ENCODE results near the gene ETS1.

The ETS1 gene

DNA sequence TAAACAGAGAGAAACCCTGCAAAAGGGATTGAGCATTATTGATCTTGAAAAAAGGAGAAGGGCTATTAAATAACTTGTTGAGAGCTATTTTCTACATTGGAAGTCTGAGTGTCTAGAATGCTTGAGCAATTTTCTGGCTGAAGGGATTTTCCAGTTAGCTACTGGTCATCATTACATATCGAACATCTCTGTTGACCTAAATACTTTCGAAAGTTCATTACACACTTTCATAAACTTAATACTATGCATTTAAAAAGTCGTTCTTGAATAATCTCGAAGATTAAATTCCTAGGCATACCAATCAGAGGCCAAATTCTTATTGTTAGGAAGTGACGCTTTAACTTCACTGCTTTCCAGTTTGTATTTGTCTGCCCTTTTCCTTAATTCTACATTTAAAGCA, 13.7 kb downstream of the ETS1 start:
- peaks cover 0 to 3% (median 0%) of the 10 kb centered on the region in 5 donors for H3K9me3 ChIP-seq (ENCODE audit: control insufficient read depth in 5 of 5, low read length in 5 of 5)
- no peak overlapping the region for H3K27ac ChIP-seq (ENCODE audit: low read depth, low read length)
- peaks cover 5 to 56% (median 23%) of the 10 kb centered on the region in 5 donors for H3K4me1 ChIP-seq (ENCODE audit: control insufficient read depth in 5 of 5, insufficient read depth in 5 of 5, low read length in 5 of 5)

DNA sequence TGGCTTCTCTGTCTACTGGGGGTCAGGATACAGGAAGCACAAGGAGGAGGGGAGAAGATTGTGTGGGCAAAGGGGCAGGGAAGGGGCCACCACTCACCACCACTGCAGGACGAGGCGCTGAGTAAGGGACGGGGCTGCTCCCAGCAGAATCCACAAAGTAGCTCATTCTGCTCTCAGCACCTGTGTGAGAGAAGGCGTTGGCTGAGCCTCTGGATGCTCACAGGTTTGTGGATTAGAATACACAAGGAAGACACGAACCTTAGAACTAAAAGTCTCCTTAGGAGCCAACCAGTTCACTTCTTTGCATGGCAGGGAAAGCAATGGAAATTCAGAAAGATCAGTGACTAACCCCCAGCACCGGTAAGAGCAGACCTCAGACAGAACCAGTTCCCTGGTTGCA, 14.4 kb downstream of the ETS1 start:
- H3K36me3 ChIP-seq (ENCODE audit: control insufficient read depth in 5 of 5, insufficient read depth in 5 of 5, low read length in 5 of 5), result no peaks in the 10 kb centered on the region
- H3K27me3 ChIP-seq (ENCODE audit: control insufficient read depth in 5 of 5, insufficient read depth in 4 of 5, low read length in 5 of 5), result peaks cover 0 to 3% (median 0%) of the 10 kb centered on the region in 5 donors
- H3K4me3 ChIP-seq (ENCODE audit: low read depth in 1 of 5, low read length in 5 of 5), result no peak overlapping the region
- peaks cover 8 to 56% (median 19%) of the 10 kb centered on the region in 5 donors for H3K4me1 ChIP-seq (ENCODE audit: control insufficient read depth in 5 of 5, insufficient read depth in 5 of 5, low read length in 5 of 5)
- no peak overlapping the region for H3K27ac ChIP-seq (ENCODE audit: low read depth, low read length)
- peaks cover 0 to 3% (median 0%) of the 10 kb centered on the region in 5 donors for H3K9me3 ChIP-seq (ENCODE audit: control insufficient read depth in 5 of 5, low read length in 5 of 5)
- H3K9ac ChIP-seq (ENCODE audit: low read length in 5 of 5), result no peak overlapping the region

More for the DNA sequence above, 13.7 kb downstream of the ETS1 start:
- Histone ChIP-seq H3K4me3 (ENCODE audit: low read depth in 1 of 5, low read length in 5 of 5) (no peak overlapping the region), H3K36me3 (ENCODE audit: control insufficient read depth in 5 of 5, insufficient read depth in 5 of 5, low read length in 5 of 5) (no peaks in the 10 kb centered on the region), H3K9ac (ENCODE audit: low read length in 5 of 5) (no peak overlapping the region), H3K27me3 (ENCODE audit: control insufficient read depth in 5 of 5, insufficient read depth in 4 of 5, low read length in 5 of 5) (peaks cover 0 to 5% (median 0%) of the 10 kb centered on the region in 5 donors)

DNA sequence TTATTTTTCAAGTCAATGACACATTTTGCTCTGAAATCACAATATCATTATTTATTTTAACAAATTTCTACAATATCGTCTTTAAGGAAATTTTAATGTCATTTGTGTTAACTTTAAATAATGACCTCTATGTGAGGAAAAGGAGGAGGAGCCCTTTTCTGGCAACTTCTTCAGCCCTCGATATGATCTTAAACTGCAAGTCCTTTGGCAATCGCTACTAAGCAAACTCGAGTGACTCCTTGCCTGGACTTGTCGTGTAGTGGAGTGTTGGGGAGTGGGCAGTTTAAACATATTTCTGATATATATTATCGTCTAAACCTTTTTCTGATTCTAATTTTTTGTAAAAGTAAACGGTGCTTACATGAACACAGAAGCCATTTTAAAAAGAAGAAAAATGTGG, 16.7 kb downstream of the ETS1 start:
- Histone ChIP-seq H3K27me3 (ENCODE audit: control insufficient read depth in 5 of 5, insufficient read depth in 4 of 5, low read length in 5 of 5) (no peaks in the 10 kb centered on the region), H3K27ac (ENCODE audit: low read depth, low read length) (peak overlapping the region; percentile 7), H3K9ac (ENCODE audit: low read length in 5 of 5) (no peak overlapping the region), H3K4me3 (ENCODE audit: low read depth in 1 of 5, low read length in 5 of 5) (no peak overlapping the region), H3K36me3 (ENCODE audit: control insufficient read depth in 5 of 5, insufficient read depth in 5 of 5, low read length in 5 of 5) (no peaks in the 10 kb centered on the region), H3K4me1 (ENCODE audit: control insufficient read depth in 5 of 5, insufficient read depth in 5 of 5, low read length in 5 of 5) (peaks cover 2 to 46% (median 7%) of the 10 kb centered on the region in 5 donors), H3K9me3 (ENCODE audit: control insufficient read depth in 5 of 5, low read length in 5 of 5) (peaks cover 0 to 3% (median 0%) of the 10 kb centered on the region in 5 donors)

DNA sequence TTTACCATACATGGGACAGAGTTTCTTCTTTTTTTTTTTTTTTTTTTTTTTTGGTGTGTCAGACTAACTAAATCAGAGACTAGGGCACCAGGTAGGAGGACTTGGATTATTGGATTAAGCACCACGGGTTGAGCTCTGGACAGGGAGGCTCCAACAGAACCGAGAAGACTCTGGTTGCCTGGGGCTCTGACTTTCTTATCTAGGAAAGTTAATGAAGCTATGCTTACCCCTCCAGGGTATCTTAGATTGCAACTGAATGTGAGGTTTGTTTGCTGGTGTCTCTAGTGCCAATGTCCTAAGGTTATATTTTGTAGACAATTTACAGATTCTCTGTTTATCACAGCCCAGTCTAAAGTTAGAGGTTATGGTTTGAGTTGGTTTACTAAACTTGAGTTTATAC, 18.1 kb downstream of the ETS1 start:
- Histone ChIP-seq H3K4me3 (ENCODE audit: low read depth in 1 of 5, low read length in 5 of 5) (no peak overlapping the region), H3K36me3 (ENCODE audit: control insufficient read depth in 5 of 5, insufficient read depth in 5 of 5, low read length in 5 of 5) (no peaks in the 10 kb centered on the region), H3K4me1 (ENCODE audit: control insufficient read depth in 5 of 5, insufficient read depth in 5 of 5, low read length in 5 of 5) (peaks cover 5 to 44% (median 7%) of the 10 kb centered on the region in 5 donors), H3K27me3 (ENCODE audit: control insufficient read depth in 5 of 5, insufficient read depth in 4 of 5, low read length in 5 of 5) (no peaks in the 10 kb centered on the region), H3K27ac (ENCODE audit: low read depth, low read length) (peak overlapping the region; percentile 74), H3K9ac (ENCODE audit: low read length in 5 of 5) (no peak overlapping the region), H3K9me3 (ENCODE audit: control insufficient read depth in 5 of 5, low read length in 5 of 5) (peaks cover 0 to under 1% (median 0%) of the 10 kb centered on the region in 5 donors)

DNA sequence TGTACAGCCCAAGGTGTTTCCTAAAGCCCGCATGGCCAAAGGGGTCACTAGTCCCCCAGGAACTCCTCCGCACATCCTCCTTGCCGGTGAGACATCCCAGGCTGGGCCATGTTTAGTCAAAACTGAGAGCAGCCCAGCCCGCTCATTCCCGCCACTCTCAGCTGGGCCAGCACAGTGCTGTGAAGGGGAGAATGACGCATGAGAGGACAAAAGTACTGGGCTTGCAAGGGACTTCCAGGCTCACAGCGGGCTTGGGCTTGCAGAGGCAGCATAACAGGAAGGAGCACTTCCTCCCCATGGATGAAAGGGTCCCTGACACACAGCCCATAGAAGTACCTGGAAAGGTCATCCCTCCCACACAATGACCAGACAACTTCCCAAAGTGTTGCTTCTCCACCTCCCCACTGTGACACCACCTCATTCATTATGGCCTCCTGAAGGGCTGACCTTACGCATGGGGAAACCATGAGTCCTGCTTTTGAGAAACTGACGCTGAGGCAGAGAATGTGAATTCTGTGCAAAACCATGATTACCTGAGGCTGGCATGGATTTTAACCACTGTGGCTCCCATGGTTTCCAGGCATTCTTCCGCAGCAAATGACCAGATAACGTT, 19.1 kb downstream of the ETS1 start:
- H3K36me3 ChIP-seq (ENCODE audit: control insufficient read depth in 5 of 5, insufficient read depth in 5 of 5, low read length in 5 of 5), result no peaks in the 10 kb centered on the region
- H3K4me1 ChIP-seq (ENCODE audit: control insufficient read depth in 5 of 5, insufficient read depth in 5 of 5, low read length in 5 of 5), result peaks cover 7 to 54% (median 13%) of the 10 kb centered on the region in 5 donors
- no peaks in the 10 kb centered on the region for H3K9me3 ChIP-seq (ENCODE audit: control insufficient read depth in 5 of 5, low read length in 5 of 5)
- H3K9ac ChIP-seq (ENCODE audit: low read length in 5 of 5), result no peak overlapping the region
- peak overlapping the region; percentile 74 for H3K27ac ChIP-seq (ENCODE audit: low read depth, low read length)
- H3K27me3 ChIP-seq (ENCODE audit: control insufficient read depth in 5 of 5, insufficient read depth in 4 of 5, low read length in 5 of 5), result no peaks in the 10 kb centered on the region
- no peak overlapping the region for H3K4me3 ChIP-seq (ENCODE audit: low read depth in 1 of 5, low read length in 5 of 5)

DNA sequence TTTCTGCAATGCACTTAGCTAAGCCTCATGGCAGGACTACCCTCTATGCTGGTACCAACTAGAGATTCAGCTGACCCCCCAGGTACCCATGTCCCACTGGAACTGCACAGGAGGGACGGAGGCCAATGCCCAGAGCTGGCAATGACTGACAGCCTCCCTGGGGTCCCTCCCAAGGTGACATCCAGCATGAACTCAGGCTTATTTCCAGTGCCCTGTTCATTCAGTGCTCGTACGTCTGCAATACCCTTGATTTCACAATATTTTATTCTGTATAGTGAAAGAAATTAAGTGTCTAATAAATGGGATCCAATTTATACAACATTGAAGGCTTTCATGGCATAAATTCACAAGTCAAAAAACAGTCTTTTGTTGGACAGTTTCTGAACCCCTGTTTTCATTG, 20.2 kb downstream of the ETS1 start:
- Histone ChIP-seq H3K27ac (ENCODE audit: low read depth, low read length) (peak overlapping the region; percentile 32), H3K36me3 (ENCODE audit: control insufficient read depth in 5 of 5, insufficient read depth in 5 of 5, low read length in 5 of 5) (no peaks in the 10 kb centered on the region), H3K9ac (ENCODE audit: low read length in 5 of 5) (no peak overlapping the region), H3K4me3 (ENCODE audit: low read depth in 1 of 5, low read length in 5 of 5) (no peak overlapping the region), H3K27me3 (ENCODE audit: control insufficient read depth in 5 of 5, insufficient read depth in 4 of 5, low read length in 5 of 5) (no peaks in the 10 kb centered on the region), H3K4me1 (ENCODE audit: control insufficient read depth in 5 of 5, insufficient read depth in 5 of 5, low read length in 5 of 5) (peaks cover 7 to 60% (median 13%) of the 10 kb centered on the region in 5 donors), H3K9me3 (ENCODE audit: control insufficient read depth in 5 of 5, low read length in 5 of 5) (no peaks in the 10 kb centered on the region)

DNA sequence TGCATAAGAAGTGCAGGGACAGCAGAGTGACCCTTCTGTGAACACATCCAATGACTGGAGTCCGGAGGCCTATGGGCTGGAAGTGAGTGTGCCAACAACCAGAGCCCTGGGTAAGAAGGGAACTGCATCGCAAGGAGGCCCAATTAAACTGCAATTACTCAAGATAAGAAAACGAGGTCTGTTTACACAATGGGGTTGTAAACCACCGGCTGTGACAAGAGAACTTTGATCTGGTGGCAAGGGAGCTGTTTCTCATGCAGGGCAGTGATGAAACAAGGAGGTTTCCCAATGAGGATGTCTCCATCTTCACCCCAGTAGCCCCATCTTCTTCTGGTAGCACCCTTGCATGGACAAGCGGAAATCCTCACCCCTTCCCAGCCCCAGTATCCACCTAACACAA, 21.5 kb downstream of the ETS1 start:
- H3K4me3 ChIP-seq (ENCODE audit: low read depth in 1 of 5, low read length in 5 of 5), result no peak overlapping the region
- no peaks in the 10 kb centered on the region for H3K36me3 ChIP-seq (ENCODE audit: control insufficient read depth in 5 of 5, insufficient read depth in 5 of 5, low read length in 5 of 5)
- no peak overlapping the region for H3K9ac ChIP-seq (ENCODE audit: low read length in 5 of 5)
- peaks cover 7 to 60% (median 13%) of the 10 kb centered on the region in 5 donors for H3K4me1 ChIP-seq (ENCODE audit: control insufficient read depth in 5 of 5, insufficient read depth in 5 of 5, low read length in 5 of 5)
- H3K27me3 ChIP-seq (ENCODE audit: control insufficient read depth in 5 of 5, insufficient read depth in 4 of 5, low read length in 5 of 5), result no peaks in the 10 kb centered on the region
- H3K9me3 ChIP-seq (ENCODE audit: control insufficient read depth in 5 of 5, low read length in 5 of 5), result no peaks in the 10 kb centered on the region
- no peak overlapping the region for H3K27ac ChIP-seq (ENCODE audit: low read depth, low read length)

DNA sequence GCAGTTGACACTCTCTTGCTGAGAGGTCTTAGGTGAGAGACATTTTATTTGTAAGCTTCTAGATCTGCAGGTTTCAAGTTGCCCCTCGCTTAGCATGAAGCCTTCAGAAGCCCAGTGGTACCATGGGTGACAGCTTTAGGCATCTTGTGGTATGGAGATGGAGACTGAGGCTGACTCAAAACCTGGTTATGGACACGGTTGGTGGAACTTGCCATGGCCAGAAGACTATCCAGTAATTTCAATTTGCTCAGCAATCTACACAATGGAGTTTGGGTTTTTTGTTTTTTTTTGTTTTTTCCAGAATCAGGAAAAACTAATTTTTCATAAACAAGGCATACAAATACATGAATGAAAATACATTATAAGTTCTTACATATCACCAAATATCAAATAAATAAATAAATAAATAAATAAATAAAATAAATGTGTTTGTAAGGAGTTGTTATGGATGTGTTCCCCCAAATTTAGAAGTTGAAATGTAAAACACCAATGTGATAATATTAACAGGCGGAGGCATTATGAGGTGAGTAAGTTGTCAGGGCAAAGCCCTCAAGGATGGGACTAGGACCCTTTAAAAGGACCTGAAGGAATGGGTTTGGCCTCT, 22.6 kb downstream of the ETS1 start:
- no peak overlapping the region for H3K4me3 ChIP-seq (ENCODE audit: low read depth in 1 of 5, low read length in 5 of 5)
- H3K27me3 ChIP-seq (ENCODE audit: control insufficient read depth in 5 of 5, insufficient read depth in 4 of 5, low read length in 5 of 5), result no peaks in the 10 kb centered on the region
- peaks cover 7 to 60% (median 13%) of the 10 kb centered on the region in 5 donors for H3K4me1 ChIP-seq (ENCODE audit: control insufficient read depth in 5 of 5, insufficient read depth in 5 of 5, low read length in 5 of 5)
- H3K9me3 ChIP-seq (ENCODE audit: control insufficient read depth in 5 of 5, low read length in 5 of 5), result no peaks in the 10 kb centered on the region
- H3K36me3 ChIP-seq (ENCODE audit: control insufficient read depth in 5 of 5, insufficient read depth in 5 of 5, low read length in 5 of 5), result no peaks in the 10 kb centered on the region
- H3K27ac ChIP-seq (ENCODE audit: low read depth, low read length), result no peak overlapping the region
- no peak overlapping the region for H3K9ac ChIP-seq (ENCODE audit: low read length in 5 of 5)

DNA sequence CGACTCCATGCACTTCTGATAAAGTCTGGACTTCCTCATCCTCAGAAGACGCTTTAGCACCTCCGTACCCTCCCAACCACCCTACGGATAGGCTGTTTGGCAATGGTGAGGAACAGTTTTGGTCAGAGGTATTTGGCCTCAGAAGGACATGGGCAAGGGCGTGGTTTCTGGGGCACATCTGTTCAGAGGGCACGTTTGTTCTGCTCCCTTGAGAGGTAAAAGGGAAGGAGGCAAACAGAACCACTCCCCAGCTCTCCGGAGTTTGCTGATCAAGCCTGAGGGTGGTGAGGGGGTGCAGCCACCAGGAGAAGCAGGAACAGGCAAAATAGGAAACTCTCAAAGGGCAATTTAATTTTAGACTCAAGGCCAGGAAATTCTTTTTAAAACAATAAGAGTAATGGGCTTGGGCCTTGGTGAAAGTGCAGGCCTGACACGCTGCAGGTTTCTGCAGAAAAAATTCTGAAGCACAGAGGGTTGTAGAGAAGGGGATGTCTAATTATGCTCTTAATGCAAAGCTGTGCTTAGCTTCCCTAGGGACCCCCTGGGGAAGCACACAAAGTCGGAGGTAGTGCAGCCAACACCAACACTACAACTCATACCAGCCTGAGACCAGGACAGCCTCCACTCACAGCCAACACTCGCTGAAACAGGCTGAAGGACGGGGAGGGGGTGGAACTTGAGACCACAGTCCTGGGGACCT, 23.3 kb downstream of the ETS1 start:
- no peak overlapping the region for H3K9ac ChIP-seq (ENCODE audit: low read length in 5 of 5)
- peaks cover 7 to 56% (median 13%) of the 10 kb centered on the region in 5 donors for H3K4me1 ChIP-seq (ENCODE audit: control insufficient read depth in 5 of 5, insufficient read depth in 5 of 5, low read length in 5 of 5)
- peak overlapping the region in 1 of 5 donors; percentile 13 for H3K4me3 ChIP-seq (ENCODE audit: low read depth in 1 of 5, low read length in 5 of 5)
- H3K27ac ChIP-seq (ENCODE audit: low read depth, low read length), result no peak overlapping the region
- no peaks in the 10 kb centered on the region for H3K27me3 ChIP-seq (ENCODE audit: control insufficient read depth in 5 of 5, insufficient read depth in 4 of 5, low read length in 5 of 5)
- no peaks in the 10 kb centered on the region for H3K36me3 ChIP-seq (ENCODE audit: control insufficient read depth in 5 of 5, insufficient read depth in 5 of 5, low read length in 5 of 5)
- no peaks in the 10 kb centered on the region for H3K9me3 ChIP-seq (ENCODE audit: control insufficient read depth in 5 of 5, low read length in 5 of 5)

DNA sequence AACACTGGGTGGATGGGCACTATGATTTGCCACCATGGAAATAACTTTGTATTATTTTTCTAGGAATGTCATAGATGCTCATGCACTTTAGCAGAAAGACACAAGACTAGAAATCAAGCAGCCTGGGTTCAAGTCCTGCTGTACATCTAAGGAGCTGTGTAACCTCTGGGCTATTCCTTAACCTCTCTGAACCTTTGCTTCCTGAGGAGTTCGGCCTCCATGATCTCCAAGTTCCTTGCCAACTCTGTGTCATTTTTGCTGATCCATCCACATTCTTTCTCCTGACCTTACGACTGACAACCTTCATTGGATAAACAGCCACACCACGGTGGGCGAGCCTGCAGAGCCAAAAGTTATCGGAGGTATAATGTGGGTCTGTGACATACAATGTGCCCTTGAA, 24.1 kb downstream of the ETS1 start:
- peaks cover 7 to 48% (median 13%) of the 10 kb centered on the region in 5 donors for H3K4me1 ChIP-seq (ENCODE audit: control insufficient read depth in 5 of 5, insufficient read depth in 5 of 5, low read length in 5 of 5)
- no peak overlapping the region for H3K9ac ChIP-seq (ENCODE audit: low read length in 5 of 5)
- H3K4me3 ChIP-seq (ENCODE audit: low read depth in 1 of 5, low read length in 5 of 5), result no peak overlapping the region
- H3K9me3 ChIP-seq (ENCODE audit: control insufficient read depth in 5 of 5, low read length in 5 of 5), result no peaks in the 10 kb centered on the region
- no peak overlapping the region for H3K27ac ChIP-seq (ENCODE audit: low read depth, low read length)
- H3K27me3 ChIP-seq (ENCODE audit: control insufficient read depth in 5 of 5, insufficient read depth in 4 of 5, low read length in 5 of 5), result no peaks in the 10 kb centered on the region
- H3K36me3 ChIP-seq (ENCODE audit: control insufficient read depth in 5 of 5, insufficient read depth in 5 of 5, low read length in 5 of 5), result no peaks in the 10 kb centered on the region

Data from subcutaneous abdominal adipose tissue (tissue), 5 donors.